Left hindlimb (tissue), 1 donor: ENCODE results near the gene C1R.

Experiments used
- DNase-seq: peaks from one replicate; pipeline ENCODE4 v3.0.0-alpha.2; 2018

Gene C1R

DNA sequence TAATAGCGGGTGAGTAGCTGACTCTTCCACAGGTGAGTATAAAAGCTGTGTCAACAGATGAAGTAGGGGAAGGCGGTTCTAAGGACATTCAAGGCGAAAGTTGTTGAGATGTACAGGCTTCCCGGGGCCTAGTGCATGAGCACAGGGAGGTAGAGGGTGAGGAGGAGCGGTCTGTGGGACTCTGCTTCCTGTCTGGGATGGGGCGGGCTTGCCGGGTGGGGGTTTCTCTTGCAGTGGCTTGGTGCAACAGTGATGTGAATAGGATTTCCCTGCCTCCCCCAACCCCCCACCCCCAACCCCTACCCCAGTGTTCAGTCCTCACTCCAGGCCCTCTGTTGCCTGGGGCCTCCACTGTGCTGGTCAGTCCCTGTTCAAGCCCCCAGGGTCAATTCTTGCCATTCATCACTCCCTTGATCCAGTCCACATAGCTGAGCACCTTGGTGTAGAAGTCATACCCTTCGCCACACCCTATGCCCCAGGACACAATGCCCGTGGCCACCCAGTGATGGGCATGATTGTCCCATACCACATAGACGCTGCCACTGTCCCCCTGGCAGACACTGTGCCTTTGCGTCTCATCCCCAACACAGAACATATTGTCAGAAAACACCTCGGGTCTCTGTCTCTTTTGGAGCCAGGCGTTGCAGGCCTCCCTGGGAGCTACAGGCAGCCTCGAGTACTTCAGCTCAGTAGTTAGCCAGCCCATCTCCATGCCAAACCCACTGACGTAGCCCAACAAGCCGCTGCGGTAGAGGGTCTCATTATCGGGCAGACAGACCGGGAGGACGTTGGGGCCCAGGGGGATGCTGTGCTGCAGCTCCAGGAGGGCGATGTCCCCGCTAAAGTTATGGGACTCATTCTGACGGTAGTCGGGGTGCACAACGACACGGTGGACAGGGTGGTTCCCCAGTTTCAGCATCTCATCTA lies 4.0 kb upstream of the C1R start:
- no peak for DNase-seq

- DNase-seq: no peak
Observed at GRCh38 chr12:7093892-7094291, 1.6 kb upstream of the C1R start.

DNA sequence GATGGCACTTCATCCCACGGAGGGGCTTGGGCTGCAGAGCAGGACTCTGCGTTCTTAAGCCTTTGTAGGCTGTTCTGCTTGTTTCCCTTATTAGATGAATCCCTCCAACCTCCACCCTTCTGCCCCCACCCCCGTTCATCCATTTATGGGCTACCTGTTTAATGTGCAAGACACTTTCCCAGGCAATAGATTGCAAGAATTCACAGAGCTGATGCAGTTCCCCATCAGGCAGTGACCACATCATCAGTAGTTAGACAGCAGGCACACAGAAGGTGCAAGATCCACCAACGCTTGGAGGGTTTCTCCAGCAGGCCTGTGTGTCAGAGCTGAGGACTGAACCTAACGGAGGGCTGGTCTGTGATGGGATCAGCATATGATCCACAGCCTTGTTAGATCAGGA lies 1.2 kb upstream of the C1R start:
- no peak for DNase-seq

DNA sequence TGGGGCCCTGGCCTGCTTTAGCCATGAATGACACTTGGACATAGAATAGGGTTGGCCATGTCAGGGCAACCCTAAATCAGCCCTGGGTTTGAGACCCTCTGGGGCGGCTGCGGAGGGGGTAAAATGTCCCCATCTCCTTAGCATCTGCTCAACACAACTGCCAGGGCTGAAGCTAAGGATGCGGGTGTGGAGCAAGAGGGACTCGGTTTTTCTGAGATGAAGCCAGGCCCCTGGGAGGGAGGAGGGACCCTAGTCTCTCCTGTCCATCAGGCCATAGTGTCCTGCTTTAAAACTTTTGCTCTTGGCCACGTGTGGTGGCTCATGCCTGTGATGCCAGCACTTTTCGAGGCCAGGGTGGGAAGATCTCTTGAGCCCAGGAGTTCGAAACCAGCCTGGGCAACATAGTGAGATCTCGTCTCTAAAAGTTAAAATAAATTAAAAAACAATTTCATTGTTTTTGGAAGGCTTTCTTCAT lies 778 bp upstream of the C1R start:
- DNase-seq: no peak

DNA sequence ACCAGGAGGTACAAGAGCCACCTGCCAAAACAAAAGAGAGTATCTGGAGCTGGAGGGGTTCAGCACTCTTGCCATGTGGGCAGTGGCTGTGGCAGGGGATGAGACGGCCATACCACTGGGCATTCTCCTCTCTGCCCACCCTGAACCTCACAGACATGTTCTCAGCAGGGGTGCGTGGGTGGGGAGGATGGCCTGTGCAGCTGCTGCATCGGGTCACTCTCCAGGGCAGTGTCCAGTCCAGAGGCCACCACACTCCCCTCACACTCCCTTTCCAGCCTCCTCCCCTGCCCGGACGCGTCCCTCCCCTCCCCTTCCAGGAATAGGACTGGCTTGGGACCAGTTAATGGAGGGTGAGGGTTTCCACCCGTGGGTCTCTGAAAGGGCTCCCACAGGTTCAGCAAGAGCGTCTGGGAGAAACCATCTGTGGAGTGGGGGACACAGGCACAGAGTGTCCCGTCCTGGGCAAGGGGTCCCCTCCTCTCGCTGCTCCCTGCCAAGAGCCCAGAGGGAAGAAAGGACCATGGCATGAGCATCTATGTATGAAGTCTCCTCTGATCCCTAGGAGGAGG lies 501 bp downstream of the C1R start:
- peak; percentile 69 for DNase-seq

DNA sequence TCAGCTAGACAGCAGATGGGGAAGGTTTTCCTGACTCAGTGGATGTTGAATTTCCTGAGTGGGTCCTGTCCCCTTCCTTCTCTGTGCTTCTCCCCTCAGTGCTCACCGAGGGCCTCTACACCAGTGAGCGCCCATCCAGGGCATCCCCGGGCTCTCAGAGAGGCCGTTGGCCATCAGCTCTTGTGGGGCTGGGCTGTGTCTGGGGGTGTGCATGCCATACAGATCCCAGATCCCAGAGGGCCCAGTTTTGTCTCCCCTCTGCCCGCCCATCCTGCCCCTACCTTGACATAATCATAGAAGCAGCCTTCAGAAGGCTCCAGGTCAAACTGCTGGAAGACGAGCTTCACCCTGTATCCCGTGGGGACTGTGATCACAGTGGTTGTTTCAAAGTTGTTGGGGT lies 1.1 kb downstream of the C1R start:
- DNase-seq: no peak

- DNase-seq: no peak
Observed at GRCh38 chr12:7090222-7090998, 1.8 kb downstream of the C1R start.

DNA sequence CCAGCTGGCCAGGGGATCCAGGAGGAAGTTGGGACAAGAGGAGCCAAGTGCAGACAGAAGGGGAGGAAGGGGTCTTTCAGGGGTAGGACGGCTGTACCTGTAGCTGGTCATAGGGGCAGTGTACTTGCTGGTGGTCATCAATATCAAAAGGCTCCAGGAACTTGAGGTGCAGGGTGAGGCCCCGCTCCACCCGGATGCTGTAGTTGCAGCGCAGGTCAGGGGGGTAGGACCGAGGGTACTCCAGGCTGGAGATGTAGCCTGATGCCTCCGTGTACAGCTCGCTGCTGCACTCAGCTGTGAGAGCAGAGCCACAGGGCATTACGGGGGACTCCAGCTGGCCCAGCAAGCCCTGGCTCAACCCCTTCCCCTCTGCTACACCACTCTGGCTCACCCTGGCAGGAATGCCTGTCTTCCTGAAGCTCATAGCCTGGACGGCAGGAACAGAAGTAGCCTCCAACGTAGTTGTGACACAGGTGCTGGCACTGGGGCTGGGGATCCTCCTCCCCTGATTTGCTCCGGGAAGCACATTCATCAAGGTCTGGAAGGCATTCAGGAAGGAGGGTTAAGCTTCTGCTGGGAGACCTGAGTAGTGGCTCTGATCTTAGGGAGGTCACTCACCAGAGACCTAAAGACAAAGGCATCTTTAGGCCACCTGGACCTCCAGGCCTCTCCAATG lies 2.9 kb downstream of the C1R start:
- DNase-seq: no peak

DNA sequence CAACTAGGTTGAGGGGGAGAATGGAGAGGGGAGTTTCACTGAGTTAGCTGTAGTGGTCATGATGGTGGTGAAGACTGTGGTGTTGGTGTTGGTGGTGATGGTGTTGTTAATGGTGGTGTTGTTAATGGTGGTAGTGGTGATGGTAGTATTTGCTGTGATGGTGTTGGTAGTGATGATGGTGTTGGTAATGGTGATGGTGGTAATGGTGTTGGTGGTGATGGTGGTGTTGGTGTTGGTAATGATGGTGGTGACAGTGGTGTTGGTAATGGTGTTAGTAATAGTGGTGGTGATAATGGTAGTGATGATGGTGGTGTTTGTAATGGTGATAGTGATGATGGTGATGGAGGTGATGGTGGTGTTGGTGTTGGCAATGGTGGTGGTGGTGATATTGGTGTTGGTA lies 9.1 kb downstream of the C1R start:
- no peak for DNase-seq

DNA sequence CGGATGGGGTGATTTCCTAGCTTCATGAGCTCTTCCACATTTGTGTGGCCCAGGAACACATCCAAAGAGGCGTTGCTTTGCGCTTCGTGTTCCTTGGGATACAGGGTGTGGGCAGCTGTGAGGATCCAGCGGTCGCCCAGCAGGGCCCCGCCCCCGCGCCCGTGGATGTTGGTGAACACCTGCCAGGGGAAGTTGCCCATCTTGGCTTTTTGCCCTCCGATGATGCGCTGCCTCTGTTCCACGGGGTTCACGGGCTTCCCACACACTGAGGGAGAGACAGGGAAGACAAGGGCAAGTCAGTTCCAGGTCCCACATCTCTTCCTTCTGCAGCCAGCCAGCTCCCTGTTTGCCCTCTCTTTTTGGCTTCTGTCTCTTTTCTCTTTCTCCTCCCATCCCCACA lies 11.2 kb downstream of the C1R start:
- no peak for DNase-seq

DNA sequence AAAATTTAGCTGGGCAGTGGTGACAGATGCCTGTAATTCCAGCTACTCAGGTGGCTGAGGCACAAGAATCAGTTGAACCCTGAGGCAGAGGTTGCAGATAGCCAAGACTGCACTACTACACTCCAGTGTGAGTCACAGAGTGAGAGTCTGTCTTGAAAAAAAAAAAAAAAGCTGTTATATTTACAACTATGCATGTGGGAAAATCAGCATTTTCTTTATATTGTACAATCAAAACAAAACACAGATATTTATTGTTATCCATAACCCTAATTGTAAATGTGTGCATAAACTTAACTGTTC lies 12.5 kb downstream of the C1R start:
- DNase-seq: no peak

GRCh38 chr12:7078163-7078562 lies 14.1 kb downstream of the C1R start:
- no peak for DNase-seq

DNA sequence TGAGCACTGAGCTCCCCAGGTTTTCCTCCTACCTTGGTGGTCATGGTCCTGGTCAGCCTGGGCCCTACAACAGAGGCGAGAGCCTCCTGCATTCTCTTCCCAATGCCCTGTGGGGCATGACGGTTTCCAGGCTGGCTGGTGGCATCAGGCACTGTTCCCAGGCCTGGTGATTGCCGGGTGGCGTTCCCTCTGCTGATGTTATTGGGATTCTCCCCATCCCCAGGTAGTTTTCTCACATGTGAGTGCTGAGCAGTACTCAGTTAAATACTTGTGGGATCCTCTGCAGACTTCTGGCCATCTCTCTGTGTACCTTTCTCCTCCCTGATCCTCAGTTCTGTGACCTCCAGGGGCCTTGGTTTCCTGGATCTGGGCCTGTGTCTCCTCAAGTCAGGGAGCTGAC lies 15.8 kb downstream of the C1R start:
- no peak for DNase-seq

GRCh38 chr12:7075939-7076338 lies 16.3 kb downstream of the C1R start:
- no peak for DNase-seq

DNA sequence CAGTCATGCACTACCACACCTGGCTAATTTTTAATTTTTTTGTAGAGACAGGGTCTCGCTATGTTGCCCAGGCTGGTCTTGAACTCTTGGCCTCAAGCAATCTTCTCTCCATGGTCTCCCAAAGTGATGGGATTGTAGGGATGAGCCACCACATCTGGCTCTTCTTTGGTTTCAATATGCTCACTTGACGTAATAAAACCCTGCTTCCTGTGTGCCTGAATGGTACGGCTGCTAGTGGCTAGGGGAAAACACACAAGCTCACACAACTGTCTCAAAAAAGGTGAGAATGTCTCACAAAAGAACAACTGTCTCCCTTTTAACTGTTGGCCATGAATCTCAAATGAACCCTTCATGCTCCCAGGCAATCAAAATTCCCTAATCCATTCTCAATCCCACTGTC lies 16.7 kb downstream of the C1R start:
- DNase-seq: no peak

DNA sequence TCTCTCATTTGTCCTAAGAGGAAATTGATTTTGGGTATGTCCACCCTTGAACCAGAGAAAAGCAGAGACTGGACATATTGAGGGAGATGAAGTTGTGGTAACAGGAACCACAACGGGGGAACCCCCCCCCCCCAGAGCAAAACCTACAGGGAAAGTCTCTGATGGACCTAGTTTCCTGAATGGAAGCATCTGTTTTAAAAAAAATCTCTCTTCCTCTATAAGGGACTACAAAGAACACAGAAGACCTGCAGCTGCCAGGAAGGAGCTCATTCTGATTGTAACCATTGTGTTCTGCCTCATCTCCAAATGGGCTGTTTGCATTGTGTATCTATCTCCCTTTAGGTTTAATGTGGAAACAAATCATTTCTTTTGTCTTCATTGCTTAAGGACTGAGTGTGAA lies 18.3 kb downstream of the C1R start:
- DNase-seq: no peak

GRCh38 chr12:7072554-7072953 lies 19.7 kb downstream of the C1R start:
- DNase-seq: no peak

DNA sequence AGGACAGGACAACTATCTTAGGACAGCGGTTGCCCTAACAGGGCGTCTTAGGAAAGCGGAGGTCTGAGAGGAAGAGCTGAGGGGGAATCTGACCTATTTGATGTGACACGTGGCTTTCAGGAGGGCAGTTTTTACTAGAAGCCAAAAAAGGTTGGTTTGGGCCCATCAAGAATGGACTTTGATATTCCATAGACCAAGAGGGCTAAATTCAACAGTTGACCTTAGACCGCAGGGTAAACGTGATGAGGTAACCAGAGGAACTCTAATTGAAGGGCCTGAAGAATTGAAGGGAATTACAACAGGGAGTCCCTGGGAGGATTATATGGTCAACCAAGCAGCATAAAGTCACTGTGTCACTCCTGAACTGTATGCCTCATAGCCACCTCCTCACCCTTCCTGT lies 20.2 kb downstream of the C1R start:
- DNase-seq: no peak

DNA sequence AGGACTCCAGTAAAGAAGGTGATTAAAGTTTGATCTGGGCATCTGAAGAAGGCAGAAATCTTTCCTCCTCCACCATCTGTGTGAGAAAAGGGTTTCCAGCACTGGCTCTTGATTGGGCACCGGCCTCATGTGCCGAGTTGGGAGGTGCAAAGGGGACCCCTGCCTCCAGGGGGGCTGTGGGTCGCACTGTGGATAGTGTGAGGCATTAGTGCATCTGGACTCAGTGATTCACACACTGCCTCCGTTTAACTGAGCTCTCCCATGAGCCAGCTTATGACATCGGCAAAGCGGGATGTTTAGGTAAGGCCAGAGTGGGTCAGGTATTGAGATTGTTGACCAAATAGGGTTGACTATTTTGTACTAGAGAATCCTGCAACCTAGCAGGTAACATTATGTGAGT lies 22.9 kb downstream of the C1R start:
- no peak for DNase-seq

DNA sequence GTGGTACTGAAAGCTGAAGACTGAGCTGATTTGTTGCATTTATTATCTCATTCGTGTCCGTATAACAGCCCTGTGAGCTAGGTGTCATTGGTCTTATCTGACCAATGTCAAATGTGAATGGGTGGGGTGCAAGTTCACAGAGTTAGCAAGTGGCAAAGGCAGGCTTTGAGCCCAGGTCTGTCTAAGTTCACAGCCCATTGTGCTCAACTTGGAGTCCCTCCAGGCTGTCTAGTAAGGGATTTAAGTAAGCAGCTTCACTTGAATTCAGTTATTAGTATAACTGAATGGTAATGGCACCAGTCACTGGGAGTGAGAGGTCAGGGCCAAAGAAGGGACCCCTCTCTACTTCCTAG lies 23.3 kb downstream of the C1R start:
- no peak for DNase-seq

DNA sequence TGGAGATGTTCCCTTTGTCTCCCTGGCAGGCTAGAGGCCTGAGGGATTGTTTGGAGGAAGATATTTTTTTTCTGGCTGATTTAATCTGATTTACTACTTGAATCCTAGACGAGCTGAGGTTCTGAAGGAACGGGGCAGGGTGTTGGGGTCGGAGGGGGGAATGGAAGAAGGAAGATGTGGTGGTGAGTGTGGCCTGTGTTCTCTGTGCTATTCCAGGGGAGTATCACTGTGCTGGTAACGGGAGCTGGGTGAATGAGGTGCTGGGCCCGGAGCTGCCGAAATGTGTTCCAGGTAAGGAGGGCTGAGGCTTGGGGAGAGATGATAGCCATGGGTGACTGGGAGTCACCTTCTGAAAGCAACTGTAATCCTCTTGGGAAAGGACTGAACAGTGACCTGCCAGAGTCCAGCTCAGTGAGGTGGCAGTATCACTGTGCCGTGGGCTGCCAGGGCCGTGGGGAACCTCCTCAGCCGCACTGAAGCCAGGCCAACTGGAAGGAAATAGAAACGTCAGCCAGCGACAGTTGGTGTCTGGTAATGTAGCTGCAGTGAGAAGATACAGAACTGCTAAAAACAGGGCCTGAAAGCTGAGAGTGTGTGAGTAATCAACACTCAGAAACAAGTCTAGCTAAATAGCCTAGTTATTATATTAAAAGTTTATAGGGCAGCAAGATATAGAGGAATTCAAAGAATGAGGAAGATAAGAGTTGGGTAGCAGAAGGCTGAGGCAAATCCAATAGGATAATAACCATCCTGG lies 23.8 kb downstream of the C1R start:
- DNase-seq: no peak

DNA sequence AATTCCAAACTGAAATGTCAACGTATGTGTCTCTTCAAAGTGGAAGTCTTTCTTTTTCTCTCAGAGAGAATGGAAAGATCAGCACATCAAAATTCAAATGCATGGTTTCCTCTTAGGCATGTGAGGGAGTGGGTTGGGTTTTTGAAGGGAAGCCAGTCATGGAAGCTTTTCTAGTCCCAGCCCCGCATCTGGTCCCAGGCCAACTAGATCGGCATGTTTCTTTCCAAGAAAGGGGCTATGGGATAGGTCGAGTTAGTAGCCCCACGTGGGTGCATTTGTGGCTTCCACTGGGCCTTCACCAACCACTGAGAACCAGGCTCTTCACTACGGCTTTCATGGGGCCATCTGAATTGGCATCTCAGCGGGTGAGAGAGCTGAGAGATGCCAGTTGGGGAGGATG lies 25.1 kb downstream of the C1R start:
- DNase-seq: no peak

DNA sequence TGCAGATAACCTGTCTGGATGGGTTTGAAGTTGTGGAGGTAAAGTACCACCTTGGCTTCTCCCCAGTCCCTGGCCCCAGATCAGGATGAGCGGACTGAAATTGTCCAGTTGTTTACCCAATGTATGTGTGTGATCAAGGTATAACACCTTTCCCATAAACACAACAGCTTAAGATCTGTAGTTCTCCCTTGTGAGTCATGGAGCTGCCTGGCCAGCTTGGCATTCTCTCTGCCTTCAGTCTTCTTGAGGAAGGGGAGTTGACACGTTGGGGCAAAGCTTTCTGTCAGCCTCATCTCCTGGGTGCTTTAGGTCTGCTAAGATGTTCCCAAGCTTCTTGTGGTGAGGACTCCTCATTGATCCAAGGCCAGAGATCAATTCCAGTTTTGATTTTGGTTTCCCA lies 25.6 kb downstream of the C1R start:
- no peak for DNase-seq
